GM21825 (cell line): ENCODE data around the gene SFN.
A peak's percentile ranks its signal among the peaks of the same experiment; 100 is the strongest.
"Not testable (repeated sequence)": the region's sequence is repeated elsewhere in the genome, so short reads cannot be mapped to it uniquely, and the experiment has no call there.

Experiments
- ATAC-seq: cut with Tn5 transposase; IDR thresholded peaks from one replicate; pipeline ENCODE4 v1.9.1; 2021; ENCODE audit warnings: mild to moderate bottlenecking, moderate library complexity; ENCODE audit not compliant: unreplicated experiment

Gene SFN

GRCh38 chr1:26862781-26863684 is at the start of gene SFN:
TSS of gene SFN (plus strand) at chr1:26863149. CDS start at chr1:26863213, 64 bp downstream.
- ATAC-seq, result no peak

DNA sequence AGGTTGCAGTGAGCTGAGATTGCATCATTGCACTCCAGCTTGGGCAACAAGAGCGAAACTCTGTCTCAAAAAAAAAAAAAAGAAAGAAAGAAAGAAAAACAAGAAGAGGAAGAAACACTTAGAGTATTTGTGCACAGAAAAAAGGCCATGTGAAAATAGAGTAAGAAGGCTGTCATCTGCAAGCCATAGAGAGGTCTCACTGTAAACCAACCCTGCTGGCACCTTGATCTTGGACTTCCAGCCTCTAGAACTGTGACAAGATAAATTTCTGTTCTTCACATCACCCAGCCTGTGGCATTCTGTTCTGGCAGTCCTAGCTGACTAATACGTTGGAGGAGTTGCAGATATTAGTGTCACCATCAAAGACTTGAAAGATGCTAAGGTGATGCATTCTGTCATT is 48.6 kb upstream of the SFN start:
- no peak for ATAC-seq

GRCh38 chr1:26814893-26815292 is 48.1 kb upstream of the SFN start:
- ATAC-seq, result no peak

DNA sequence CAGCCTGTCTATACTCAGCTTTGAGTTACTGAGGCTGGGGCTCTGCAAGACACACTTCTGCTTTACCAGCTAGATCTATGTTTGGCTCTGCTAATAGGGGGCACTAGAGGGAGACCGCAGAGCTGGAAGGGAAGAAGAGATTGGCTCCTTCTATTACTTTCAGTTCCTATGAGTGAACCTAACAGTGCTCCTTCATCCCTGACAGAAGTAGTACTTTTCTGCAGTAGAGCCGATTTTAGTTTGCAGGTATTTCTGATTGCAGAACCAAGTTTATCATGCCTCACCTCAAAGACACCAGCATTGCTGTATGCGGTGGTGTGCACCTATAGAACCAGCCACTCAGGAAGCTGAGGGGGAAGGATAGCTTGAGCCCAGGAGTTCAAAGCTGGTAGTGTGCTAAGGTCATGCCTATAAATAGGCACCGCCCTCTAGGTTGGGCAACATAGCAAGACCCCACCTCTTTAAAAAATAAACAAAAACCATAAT is 42.1 kb upstream of the SFN start:
- ATAC-seq, result peak; percentile 83

GRCh38 chr1:26822737-26823395 is 40.1 kb upstream of the SFN start:
- ATAC-seq, result no peak

GRCh38 chr1:26824731-26825130 is 38.2 kb upstream of the SFN start:
- no peak for ATAC-seq

DNA sequence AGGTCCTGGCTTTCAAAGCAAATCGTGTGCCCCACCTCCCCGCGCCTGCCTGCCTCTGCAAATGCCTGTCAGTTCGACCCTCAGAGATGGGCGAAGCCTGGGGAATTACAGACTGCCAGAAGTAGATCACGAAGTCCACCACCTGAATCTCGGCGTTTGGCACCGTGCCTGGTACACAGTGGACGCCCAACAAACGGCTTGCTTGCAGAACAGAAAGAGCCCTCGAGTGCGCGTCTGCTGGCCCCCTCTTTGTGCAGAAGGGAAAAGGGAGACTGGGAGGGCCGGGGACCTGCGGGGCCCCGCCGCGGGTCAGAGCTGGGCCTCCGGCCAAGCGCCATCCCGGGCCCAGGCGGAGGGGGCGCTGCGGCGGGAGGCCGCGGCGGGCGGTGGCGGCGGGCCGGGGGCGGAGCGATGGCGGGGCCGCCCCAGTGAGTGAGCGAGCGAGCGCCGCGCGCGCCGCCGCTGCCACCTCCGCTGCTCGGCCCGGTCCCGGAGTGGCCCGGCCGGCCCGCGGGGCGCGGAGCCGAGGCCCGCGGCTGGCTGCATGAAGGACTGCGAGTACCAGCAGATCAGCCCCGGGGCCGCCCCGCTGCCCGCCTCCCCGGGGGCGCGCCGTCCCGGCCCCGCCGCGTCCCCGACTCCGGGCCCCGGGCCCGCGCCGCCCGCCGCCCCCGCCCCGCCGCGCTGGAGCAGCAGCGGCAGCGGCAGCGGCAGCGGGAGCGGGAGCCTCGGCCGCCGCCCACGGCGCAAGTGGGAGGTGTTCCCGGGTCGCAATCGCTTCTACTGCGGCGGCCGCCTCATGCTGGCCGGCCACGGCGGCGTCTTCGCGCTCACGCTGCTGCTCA is 36.5 kb upstream of the SFN start, which contains the start of gene ZDHHC18:
TSS of gene ZDHHC18 (plus strand) at position 428 of the 845 bp plus-strand sequence. CDS start at position 545, 117 bp downstream.
- ATAC-seq, result peak; percentile 77

DNA sequence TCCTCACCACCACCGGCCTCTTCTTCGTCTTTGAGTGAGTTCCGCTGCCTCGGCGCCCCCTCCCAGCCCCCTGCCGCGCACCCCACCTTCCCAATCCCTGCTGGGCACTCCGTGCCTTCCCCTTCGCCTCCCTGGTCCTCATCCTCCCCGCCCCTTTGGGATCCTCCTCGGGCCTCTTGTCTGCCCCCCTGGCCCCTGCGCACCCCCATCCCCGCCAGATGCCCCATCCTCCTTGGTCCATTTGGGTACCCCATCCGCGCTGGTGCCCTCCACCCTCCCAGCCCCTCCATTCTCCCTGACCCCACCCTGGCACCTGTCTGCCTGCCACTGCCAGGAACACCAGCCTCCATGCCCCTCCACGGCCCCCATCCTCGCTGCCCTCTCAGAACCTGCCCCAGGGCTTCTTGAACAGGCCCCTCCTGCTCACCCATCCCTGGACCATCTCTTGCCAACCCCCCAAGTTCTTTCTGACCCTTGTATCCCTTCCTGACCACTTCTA is 35.8 kb upstream of the SFN start:
- no peak for ATAC-seq

- no peak for ATAC-seq
Measured at GRCh38 chr1:26827663-26828062, 35.3 kb upstream of the SFN start.

- ATAC-seq, result no peak
Measured at GRCh38 chr1:26828411-26828991, 34.4 kb upstream of the SFN start.

- no peak for ATAC-seq
Measured at GRCh38 chr1:26829184-26829911, 33.6 kb upstream of the SFN start.

DNA sequence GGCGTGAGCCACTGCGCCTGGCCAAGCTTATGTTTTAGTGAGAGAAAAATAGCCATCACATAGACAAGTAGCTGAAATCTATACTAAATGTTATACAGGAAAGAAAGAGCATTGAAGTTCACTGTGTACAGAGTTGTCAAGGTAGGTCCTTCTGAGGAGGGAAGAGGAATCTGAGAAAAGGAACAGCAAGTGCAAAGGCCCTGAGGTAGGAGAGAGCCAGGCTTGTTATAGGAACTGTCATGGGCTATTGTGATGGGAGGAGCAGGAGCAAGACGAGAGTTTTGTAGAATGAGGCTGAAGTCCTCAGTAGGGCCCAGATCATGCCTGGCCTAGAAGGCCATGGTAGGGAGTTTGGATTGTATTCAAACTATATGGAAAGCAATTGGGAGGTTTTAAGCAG is 31.9 kb upstream of the SFN start:
- ATAC-seq, result no peak

DNA sequence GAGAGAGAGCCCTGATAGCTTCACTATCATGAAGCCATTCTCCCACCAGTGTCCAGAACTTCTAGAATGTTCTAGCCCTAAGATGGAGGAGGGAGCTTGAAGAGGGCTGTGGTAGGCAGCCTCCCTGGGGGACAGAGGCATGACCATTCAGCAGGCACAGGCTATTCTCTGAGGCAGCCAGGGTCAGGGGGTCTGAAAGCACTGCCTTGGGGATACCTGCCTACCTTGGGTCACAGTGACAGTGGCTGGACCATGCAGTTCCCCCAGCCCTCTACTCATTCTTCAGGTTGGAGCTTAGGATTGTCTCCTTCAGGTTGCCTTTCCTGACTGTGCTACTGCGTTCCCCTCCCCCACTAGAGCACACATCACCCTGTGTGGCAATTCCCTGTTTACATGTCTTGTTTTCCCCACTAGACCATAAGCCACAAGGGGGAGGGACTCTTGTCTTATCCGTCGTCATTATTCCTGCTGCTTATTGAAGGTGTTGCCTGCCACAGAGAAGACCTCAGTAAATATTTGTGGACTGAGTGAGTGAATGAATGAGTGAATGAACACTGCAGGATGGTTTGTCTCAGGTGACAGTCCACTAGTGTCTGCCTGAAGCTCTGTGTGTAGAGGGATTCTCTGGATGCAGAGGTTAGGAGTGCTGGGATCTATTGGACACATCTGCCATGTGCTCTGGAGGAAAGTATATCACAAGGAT is 31.3 kb upstream of the SFN start:
- ATAC-seq, result no peak

DNA sequence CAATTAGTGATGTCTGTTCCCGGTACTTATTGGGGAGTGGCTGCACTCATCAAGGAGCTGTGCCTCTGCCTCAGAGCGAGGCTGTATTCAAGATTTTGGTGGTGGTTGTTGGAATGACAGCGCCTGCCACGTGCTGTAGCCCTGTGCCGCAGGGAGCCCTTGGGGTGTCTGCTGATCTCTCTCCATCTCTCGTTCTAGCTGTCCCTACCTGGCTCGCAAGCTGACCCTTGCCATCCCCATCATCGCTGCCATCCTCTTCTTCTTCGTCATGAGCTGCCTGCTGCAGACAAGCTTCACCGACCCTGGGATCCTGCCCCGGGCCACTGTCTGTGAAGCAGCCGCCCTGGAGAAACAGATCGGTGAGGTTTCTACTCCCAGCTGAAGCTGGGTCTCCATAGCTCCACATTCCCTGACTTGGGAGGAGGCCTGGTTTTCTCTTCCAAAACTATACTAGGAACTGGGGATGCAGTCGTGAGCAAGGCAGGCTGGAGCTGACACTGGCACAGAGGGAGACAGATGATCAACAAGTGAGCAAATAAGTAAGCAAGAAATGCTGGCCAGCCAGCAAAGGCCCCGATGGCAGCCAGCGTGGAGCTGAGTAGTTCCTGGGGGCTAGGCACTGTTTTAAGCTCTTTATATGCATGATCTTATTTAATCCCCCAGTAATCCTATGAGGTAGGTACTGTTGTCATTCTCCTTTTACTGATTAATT is 30.5 kb upstream of the SFN start:
- no peak for ATAC-seq

DNA sequence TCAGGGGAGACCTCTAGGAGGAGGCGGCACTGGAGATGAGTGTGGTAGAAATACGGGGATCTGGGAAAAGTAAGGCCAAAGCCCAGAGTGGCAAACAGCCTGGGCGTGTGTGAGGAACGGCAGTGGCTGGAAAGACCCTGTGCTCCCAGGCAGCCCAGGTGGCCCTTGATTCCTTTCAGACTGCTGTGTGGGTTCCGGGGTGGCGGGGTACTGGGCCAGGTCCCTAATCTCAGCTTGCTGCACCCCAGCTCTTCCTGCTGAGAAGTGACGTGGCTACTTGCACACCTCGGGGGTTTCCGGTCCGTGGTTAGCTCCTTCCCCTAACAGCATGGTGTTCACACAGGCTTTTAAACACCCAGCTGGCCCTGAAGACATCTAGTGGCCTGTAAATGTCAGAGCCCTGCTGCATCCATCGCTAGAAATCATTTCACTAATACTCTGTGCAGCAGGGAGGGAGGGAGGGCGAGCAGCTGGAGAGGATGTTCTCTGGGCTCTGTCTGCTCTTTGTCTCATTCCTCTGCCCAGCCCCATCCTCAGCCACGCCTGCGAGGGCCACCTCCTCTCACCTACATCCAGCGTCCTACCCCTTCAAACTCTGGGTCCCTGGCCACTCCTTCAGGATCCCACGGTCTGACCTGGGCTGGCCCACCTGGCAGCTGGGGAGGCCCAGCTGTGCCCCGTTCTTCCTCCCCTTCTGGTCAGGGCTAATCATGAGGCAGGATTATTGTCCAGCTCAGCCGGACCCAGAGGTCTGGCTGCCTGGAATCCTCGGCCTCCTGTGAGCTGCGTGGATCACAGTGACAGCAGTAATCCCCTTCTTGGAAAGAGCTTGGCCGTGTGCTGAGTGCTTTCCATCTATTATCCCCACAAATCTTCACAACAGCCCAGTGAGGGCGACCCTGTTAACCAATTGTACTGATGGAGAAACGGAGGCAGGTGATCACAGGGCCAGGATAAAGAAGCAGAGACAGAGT is 29.2 kb upstream of the SFN start:
- ATAC-seq, result peak; percentile 83

DNA sequence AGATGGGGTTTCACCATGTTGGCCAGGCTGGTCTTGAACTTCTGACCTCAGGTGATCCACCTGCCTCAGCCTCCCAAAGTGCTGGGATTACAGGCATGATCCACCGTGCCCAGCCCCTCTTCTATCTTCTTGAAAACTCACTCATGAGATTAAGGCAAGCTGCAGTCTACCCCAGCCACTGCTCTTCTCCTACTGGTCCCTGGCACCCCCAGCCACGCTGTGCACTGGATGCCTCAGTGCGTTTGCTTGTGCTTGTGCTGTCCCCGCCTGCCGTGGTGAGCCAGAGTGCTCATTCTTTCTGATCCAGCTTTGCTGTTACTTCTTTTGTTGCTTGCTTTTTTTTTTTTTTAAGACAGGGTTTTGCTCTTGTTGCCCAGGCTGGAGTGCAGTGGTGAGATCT is 25.3 kb upstream of the SFN start:
- not testable (repeated sequence) for ATAC-seq
